Ishikawa (cell line): ENCODE data around the gene RIBC2.

Experiments used
- CREB1 ChIP-seq: IDR thresholded peaks from 2 replicates; pipeline ENCODE4 v1.6.1; 2012; ENCODE audit warnings: low read depth
- FOXM1 ChIP-seq: IDR thresholded peaks from 2 replicates; pipeline ENCODE4 v1.6.1; 2012; ENCODE audit warnings: low read depth, borderline replicate concordance
- TAF1 ChIP-seq: IDR thresholded peaks from 2 replicates; pipeline ENCODE4 v1.6.1; 2012; ENCODE audit warnings: low read depth, mild to moderate bottlenecking
- TCF12 ChIP-seq: IDR thresholded peaks from 2 replicates; pipeline ENCODE4 v1.6.1; 2012; ENCODE audit warnings: low read depth
- TEAD4 ChIP-seq: IDR thresholded peaks from 2 replicates; pipeline ENCODE4 v1.6.1; 2012
- TF ChIP-seq, protein P1 (sequence below): IDR thresholded peaks from 2 replicates; pipeline ENCODE4 v1.6.1; 2012; ENCODE audit warnings: low read depth, mild to moderate bottlenecking

DNA sequence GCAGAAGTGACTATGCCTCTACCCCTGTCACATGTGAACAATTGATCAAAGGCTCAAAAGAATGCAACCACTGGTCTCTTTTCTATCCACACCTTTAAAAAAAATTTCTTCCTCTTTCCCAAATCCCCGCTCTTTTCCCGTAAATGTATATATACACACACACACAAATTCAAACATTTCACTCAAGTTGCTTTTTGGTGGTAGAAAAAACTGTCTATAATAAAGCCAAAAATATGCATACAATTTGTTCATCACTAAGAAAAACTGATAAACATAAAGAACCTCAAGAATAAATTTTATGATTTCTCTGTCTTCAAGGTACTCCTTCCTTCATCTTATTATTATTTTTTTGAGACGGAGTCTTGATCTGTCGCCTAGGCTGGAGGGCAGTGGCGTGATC, 5.7 kb upstream of the RIBC2 start:
- TF ChIP-seq CREB1 = no peak
- TF ChIP-seq FOXM1 = no peak
- no peak for TF ChIP-seq TCF12
- TF ChIP-seq TAF1 = no peak
- TF ChIP-seq TEAD4 = no peak
- TF ChIP-seq, protein P1, sequence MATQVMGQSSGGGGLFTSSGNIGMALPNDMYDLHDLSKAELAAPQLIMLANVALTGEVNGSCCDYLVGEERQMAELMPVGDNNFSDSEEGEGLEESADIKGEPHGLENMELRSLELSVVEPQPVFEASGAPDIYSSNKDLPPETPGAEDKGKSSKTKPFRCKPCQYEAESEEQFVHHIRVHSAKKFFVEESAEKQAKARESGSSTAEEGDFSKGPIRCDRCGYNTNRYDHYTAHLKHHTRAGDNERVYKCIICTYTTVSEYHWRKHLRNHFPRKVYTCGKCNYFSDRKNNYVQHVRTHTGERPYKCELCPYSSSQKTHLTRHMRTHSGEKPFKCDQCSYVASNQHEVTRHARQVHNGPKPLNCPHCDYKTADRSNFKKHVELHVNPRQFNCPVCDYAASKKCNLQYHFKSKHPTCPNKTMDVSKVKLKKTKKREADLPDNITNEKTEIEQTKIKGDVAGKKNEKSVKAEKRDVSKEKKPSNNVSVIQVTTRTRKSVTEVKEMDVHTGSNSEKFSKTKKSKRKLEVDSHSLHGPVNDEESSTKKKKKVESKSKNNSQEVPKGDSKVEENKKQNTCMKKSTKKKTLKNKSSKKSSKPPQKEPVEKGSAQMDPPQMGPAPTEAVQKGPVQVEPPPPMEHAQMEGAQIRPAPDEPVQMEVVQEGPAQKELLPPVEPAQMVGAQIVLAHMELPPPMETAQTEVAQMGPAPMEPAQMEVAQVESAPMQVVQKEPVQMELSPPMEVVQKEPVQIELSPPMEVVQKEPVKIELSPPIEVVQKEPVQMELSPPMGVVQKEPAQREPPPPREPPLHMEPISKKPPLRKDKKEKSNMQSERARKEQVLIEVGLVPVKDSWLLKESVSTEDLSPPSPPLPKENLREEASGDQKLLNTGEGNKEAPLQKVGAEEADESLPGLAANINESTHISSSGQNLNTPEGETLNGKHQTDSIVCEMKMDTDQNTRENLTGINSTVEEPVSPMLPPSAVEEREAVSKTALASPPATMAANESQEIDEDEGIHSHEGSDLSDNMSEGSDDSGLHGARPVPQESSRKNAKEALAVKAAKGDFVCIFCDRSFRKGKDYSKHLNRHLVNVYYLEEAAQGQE = no peak
